ENCODE data around the gene SMPD2.
A peak's percentile ranks its signal among the peaks of the same experiment; 100 is the strongest.

SMPD2 gene

DNA sequence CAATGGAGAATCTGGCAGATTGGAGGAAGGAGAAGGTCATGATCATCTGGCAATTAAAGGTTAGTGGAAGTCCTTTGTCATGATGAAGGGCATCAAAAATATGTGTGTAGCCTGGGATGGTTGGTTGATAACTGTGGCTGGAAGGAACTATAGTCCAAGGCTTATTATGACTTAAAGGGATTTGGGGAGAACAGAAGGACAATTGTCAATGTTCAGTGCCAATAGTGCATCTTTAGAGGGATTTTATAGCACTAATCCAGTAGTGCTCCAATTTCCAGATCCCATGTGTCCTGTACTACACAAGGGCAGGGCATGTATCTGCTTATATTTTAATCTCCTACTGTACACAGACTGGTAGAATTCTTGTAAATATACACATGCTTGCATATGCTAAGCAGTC lies 47.5 kb downstream of the SMPD2 start:
- DNase-seq = no peak

DNA sequence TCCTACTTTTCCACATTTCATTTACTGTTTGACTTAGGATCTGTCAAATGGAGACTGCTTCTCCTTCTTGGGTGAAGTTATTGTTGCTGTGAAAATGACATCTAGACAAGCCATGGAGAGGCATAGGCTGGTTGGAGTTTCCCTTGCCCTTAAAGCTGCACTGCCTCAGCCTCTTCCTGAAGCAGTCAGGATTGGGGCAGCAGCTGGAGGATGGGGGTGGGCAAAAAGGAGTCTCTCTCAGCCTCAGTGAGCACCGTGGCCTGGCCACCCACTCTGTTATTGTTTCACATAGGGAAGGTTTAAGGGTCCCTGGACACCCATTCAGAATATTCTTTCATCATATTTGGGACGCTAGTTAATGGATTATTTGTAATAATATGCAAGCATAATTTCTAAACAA lies 50.2 kb downstream of the SMPD2 start:
- no peak for DNase-seq

DNA sequence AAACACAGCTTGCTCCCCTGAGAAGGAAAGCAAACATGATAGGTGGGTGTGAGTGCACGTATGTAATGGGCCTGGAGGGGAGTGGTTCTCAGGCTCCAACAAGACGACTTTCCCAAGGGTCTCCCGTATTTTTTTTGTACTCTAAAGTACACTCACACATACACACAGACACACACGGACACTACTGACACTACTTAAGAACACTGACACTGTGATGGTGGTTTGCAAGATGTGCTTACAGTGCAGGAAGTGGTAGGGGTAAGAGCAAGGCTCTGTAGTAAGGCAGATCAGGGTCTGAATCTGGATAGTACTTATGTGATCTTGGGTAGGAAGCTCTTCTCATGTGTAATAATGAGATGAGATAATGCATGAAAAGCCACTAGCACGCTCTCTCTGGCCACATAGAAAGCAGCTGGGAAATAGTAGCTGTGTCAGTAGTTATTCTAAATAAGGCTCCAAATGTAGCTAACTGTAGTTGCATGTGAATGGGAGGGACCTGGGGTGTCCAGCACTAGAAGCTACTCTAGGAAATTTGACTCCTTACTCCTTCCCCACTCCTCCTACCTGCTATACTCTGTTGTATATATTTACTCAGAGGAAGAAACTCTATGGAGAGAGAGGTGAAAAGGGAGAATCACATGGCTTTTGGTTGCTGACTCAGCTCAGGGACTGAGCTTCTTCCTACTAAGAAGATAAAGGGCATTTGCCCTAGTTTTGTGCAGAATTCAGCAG lies 50.8 kb downstream of the SMPD2 start:
- DNase-seq = peak; percentile 27
